ENCODE data around the gene MED13.
"Not testable (repeated sequence)": the region's sequence is repeated elsewhere in the genome, so short reads cannot be mapped to it uniquely, and the experiment has no call there.

Gene MED13

GRCh38 chr17:61997664-61998063 lies 67.4 kb downstream of the MED13 start:
- peak; percentile 4 for DNase-seq (ENCODE audit: low read depth)

DNA sequence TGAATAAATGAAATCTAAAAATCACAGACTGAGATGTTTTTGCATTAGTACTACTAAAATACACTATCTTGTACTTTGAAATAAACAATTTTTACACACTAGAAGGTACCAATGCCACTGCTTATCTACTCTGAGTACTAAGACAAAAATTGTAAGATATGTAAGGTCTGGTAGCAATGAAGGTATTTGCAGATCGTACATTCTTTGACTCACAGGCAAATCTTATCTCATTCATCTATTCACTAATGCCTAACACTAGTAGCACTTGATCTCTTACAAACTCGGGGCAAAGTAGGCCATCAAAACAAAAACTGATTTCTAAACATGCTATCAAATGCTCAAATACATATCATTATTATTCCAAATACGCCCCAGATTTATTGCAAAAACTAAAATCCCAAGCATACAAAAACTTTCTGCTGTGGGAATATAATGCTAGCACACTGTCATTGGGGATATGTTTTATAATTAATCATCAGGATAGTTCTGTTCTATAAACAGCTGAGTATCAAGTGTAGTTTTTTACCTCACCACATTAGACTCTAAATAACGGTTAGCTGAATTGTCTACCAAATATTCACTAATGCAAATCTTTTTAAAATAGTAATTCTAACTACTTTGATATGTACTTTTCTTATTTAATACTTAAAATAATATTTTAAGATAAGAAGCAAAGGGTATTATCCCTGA lies 68.0 kb downstream of the MED13 start:
- DNase-seq (ENCODE audit: low read depth): no peak

GRCh38 chr17:61989509-61989908 lies 75.6 kb downstream of the MED13 start:
- DNase-seq (ENCODE audit: low read depth): no peak

- no peak for DNase-seq (ENCODE audit: low read depth)
Measured at GRCh38 chr17:61986898-61987297, 78.2 kb downstream of the MED13 start.

DNA sequence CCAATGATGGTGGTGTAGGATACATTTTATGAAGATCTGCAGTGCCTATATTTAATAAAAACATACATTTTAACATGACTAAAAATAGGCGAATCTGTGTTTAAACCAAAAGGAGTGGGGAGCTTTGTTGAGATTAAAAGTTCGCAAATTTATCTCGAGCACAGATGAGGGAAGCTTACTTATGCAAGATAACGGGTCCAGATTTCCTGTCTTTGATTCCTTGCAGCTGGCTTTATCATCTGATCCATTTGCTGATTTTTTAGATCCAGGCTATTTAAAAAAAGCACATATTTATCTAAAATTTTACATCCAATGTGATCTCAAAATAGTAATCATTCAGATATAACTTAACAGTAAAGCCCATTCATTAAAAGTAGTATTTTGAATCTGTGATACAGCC lies 80.3 kb downstream of the MED13 start:
- DNase-seq (ENCODE audit: low read depth): no peak

DNA sequence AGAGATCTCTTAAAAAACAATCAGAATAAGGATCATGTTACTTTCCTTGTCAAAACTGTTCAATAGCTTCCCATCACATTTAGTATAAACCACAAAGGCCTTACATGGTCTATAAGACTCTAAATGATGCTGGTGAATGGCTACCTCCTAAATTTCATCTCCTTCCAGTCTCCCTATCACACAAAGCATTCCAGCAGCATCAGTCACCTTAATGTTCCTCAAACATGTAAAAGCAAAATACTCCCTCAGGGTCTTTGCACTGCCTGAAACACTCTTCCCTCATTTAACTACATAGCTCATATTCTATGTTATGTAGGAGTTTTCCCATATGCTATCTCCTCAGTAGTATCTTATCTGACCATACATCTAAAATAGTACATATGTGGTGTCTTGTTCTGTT lies 83.8 kb downstream of the MED13 start:
- no peak for DNase-seq (ENCODE audit: low read depth)

- DNase-seq (ENCODE audit: low read depth): no peak
Measured at GRCh38 chr17:61980535-61980934, 84.5 kb downstream of the MED13 start.

DNA sequence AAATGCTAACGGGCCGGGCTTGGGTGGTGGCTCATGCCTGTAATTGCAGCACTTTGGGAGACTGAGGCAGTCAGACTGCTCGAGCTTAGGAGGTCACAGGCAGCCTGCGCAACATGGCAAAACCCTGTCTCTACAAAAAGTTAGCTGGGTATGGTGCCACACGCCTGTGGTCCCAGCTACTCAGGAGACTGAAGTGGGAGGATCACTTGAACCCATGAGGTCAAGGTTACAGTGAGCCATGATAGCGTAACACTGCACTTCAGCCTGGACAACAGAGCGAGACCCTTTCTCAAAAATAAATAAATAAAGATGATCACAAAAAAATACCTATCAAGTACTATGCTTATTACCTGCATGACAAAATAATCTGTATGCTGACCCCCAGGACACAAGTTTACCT lies 91.0 kb downstream of the MED13 start:
- no peak for DNase-seq (ENCODE audit: low read depth)

- no peak for DNase-seq (ENCODE audit: low read depth)
Measured at GRCh38 chr17:61972311-61972710, 92.8 kb downstream of the MED13 start.

GRCh38 chr17:61970030-61970429 lies 95.0 kb downstream of the MED13 start:
- no peak for DNase-seq (ENCODE audit: low read depth)

DNA sequence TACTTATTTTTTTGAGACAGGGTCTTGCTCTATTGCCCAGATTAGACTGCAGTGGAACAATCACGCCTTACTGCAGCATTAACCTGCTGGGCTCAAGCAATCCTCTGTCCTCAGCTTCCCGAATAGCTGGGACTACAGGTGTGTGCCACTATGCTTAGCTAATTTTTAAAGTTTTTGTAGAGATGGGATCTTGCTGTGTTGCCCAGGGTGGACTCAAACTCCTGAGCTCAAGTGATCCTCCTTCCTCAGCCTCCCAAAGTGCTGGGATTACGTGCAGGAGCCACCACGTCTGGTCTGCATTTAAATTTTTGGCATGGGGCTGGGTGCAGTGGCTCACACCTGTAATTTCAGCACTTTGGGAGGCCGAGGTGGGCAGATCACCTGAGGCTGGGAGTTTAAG lies 96.3 kb downstream of the MED13 start:
- no peak for DNase-seq (ENCODE audit: low read depth)

DNA sequence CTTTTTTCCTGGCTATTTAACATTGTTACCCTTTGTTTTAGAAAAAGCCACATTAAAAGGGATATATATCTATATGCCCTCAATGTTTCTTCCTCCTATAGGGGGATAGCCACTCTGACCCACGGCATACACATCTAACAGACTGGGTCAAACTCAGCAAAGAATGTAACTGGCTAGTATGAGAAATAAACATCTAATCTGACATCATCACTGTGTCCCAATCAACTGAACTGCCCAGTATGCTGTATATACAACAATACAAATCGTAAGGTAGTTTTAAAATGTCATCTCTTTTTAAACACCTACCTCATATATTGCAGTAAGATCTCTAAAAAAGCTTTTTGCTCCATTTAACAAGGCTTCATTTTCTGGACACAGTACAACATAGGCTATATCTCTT lies 97.3 kb downstream of the MED13 start:
- no peak for DNase-seq (ENCODE audit: low read depth)

DNA sequence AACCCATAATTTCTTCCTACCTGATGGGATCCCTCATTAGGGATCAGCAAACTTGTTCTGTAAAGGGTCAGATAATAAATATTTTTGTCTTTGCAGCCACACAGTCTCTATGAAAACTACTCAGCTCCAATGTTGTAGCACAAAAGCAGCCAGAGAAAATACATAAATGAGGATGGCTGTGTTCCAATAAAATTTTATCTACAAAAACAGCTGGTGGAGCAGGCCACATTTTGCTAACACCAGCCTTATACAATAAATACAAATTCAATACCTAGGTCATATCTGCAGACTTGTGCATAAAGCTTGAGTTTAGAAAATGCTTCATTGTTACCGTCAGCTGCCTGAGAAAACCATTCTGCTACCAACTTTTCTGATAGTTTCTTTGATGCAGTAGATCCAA lies 98.9 kb downstream of the MED13 start:
- DNase-seq (ENCODE audit: low read depth): no peak

DNA sequence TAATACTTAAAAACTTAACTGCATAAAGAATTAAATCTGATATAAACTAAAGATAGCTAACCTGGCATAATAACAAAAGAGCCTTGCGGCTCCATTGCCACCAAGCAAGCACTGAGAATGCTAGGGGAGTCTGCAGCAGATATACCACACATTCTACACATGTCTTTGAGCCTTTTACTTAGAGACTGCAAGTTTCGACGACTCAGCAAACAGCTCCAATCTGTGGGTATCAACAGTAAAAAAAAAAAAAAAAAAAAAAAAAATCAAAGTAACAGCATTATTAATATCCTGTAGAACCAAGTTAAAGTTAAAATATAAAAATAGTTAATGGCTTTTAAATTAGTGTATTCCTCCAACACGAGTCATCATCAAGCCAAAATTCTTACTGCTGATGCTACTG lies 109.5 kb downstream of the MED13 start:
- no peak for DNase-seq (ENCODE audit: low read depth)

- no peak for DNase-seq (ENCODE audit: low read depth)
Measured at GRCh38 chr17:61947367-61948078, 117.6 kb downstream of the MED13 start.

DNA sequence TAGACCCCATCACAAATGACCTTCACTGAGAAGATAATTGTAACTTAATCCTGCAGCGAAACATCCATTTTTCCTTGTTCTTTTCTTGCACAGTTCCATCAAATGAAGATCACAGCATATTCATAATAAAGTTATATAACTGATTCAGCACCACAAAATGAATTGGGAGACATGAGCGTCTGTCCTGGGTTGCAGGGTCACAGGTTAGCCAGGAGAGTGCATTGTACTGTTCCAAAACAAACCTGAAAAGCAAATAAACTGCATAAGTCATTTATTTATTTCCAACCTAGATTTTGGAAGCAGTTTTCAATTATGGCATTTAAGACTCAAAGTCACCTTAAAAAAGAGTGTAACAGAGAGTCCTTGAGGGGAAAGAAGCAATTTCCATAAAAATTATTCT lies 118.7 kb downstream of the MED13 start:
- DNase-seq (ENCODE audit: low read depth): no peak

DNA sequence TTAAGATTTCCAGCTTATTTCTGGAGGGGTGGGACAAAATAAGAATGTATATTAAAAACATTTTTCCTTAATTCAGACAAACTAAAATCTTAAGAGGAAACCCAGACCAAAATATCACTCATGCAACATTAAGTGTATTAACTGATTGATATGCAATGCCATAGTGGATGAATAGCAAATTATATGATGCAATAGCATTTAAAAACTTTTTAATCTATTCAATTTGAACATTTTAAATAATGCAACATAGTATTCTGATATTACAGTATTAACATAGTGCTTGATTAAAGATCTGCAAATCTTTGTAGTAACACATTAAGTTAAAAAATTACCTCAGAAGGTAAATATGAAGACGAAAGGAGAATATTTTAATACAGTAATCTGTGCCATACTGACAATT lies 122.0 kb downstream of the MED13 start:
- no peak for DNase-seq (ENCODE audit: low read depth)

DNA sequence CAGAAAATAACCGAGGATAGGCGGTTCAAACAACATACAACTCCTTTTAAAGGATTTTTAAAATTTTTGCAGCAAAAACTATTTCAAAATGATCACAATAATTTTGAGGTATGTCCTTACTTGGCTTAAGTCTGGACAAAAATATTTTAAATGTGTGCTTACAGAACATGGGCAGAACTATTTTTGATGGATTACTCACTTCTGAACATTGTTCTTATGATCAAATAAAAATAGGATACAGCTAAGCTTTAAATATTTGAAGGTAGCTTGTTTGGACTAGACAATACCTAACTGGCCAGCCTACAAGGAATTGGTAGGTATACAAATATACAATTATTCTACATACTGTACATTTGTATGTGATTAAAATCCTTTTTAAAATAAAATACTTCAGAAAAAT lies 123.0 kb downstream of the MED13 start:
- no peak for DNase-seq (ENCODE audit: low read depth)

DNA sequence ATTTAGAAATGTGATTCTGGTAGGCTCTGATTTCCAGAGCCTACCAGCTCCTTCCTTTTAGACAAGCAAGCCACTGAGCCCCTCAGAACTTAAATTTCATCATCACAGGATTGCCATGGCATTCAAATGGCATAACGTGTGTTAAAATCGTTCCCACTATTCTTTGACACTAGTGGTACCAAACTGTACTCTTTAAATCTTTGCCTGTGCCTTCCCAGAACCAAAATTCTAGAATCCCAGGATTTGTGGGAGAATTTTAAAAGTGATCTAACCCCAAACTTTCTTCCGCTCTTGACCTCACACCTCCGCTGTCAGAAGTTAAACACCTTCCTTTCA lies 137.0 kb downstream of the MED13 start:
- DNase-seq (ENCODE audit: low read depth): no peak

- peak; percentile 88 for DNase-seq (ENCODE audit: low read depth)
Measured at GRCh38 chr17:61927208-61928100, 137.6 kb downstream of the MED13 start, which contains the start of gene INTS2. INTS2 (minus strand) TSS chr17:61927982; CDS start chr17:61926644, 1,338 bp downstream.

- peak; percentile 11 for DNase-seq (ENCODE audit: low read depth)
Measured at GRCh38 chr17:61926826-61927207, 138.3 kb downstream of the MED13 start.

GRCh38 chr17:61915162-61915561 lies 149.9 kb downstream of the MED13 start:
- not testable (repeated sequence) for DNase-seq (ENCODE audit: low read depth)
